HEK293 (cell line): ENCODE results near the gene PTPRF.
"Not testable (repeated sequence)": the region's sequence is repeated elsewhere in the genome, so short reads cannot be mapped to it uniquely, and the experiment has no call there.

Source experiments
- ATF2 ChIP-seq: fragments of 450-650 bp; formaldehyde crosslinking; IDR thresholded peaks from 2 replicates; pipeline ENCODE4 v1.5.1; 2016; ENCODE audit warnings: missing biosample characterization, missing genetic modification characterization, low read depth
- CTCF ChIP-seq: fragments of 450-650 bp; formaldehyde crosslinking; IDR thresholded peaks from 2 replicates; pipeline ENCODE4 v1.5.1; 2016; ENCODE audit warnings: missing biosample characterization, missing genetic modification characterization
- ZBTB44 ChIP-seq: fragments of 450-650 bp; IDR thresholded peaks from 2 replicates; pipeline ENCODE4 v1.5.1; 2018; ENCODE audit warnings: missing biosample characterization, mild to moderate bottlenecking, missing genetic modification characterization
- ZNF274 ChIP-seq, 2 experiments: fragments of 200-500 bp in 1 of 2; fragments of 450-650 bp in 1 of 2; sonication (Bioruptor generic) in 1 of 2; formaldehyde crosslinking in 1 of 2; IDR thresholded peaks; 2 replicates each; pipeline versions ENCODE4 v1.5.1 to v1.6.1; 2014 to 2016; ENCODE audit warnings: borderline replicate concordance in 1 of 2, inconsistent platforms in 1 of 2, low read length in 1 of 2, missing biosample characterization in 1 of 2, missing genetic modification characterization in 1 of 2
- ZNF473 ChIP-seq: fragments of 450-650 bp; formaldehyde crosslinking; IDR thresholded peaks from 2 replicates; pipeline ENCODE4 v1.5.1; 2017; ENCODE audit warnings: missing biosample characterization, missing genetic modification characterization
- TF ChIP-seq, protein P1 (sequence below): fragments of 450-650 bp; formaldehyde crosslinking; IDR thresholded peaks from 2 replicates; pipeline ENCODE4 v1.5.1; 2016; ENCODE audit warnings: missing biosample characterization, missing genetic modification characterization

DNA sequence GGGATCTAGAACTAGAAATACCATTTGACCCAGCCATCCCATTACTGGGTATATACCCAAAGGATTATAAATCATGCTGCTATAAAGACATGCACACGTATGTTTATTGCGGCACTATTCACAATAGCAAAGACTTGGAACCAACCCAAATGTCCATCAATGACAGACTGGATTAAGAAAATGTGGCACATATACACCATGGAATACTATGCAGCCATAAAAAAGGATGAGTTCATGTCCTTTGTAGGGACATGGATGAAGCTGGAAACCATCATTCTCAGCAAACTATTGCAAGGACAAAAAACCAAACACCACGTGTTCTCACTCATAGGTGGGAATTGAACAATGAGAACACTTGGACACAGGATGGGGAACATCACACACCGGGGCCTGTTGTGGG, 107.7 kb downstream of the PTPRF start:
- not testable (repeated sequence) for TF ChIP-seq ZBTB44 (tag by site-specific recombination); CTCF (tag by site-specific recombination); ZNF473 (tag by site-specific recombination); ATF2 (tag by site-specific recombination); ZNF274 (IDR thresholded peaks at IDR 0.05; ENCODE audit: low read length); ZNF274 (tag by site-specific recombination; IDR thresholded peaks at IDR 0.05; ENCODE audit: borderline replicate concordance)
- TF ChIP-seq, protein P1, sequence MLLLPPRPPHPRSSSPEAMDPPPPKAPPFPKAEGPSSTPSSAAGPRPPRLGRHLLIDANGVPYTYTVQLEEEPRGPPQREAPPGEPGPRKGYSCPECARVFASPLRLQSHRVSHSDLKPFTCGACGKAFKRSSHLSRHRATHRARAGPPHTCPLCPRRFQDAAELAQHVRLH (tag by site-specific recombination), result not testable (repeated sequence)
